GM21390 (cell line): ENCODE results near the gene IGFBP4.

ENCODE experiments used
- ATAC-seq: cut with Tn5 transposase; IDR thresholded peaks from one replicate; pipeline ENCODE4 v1.9.1; 2021; ENCODE audit not compliant: unreplicated experiment

Gene IGFBP4

GRCh38 chr17:40470932-40471828 is 27.9 kb downstream of the IGFBP4 start:
- ATAC-seq: no peak

DNA sequence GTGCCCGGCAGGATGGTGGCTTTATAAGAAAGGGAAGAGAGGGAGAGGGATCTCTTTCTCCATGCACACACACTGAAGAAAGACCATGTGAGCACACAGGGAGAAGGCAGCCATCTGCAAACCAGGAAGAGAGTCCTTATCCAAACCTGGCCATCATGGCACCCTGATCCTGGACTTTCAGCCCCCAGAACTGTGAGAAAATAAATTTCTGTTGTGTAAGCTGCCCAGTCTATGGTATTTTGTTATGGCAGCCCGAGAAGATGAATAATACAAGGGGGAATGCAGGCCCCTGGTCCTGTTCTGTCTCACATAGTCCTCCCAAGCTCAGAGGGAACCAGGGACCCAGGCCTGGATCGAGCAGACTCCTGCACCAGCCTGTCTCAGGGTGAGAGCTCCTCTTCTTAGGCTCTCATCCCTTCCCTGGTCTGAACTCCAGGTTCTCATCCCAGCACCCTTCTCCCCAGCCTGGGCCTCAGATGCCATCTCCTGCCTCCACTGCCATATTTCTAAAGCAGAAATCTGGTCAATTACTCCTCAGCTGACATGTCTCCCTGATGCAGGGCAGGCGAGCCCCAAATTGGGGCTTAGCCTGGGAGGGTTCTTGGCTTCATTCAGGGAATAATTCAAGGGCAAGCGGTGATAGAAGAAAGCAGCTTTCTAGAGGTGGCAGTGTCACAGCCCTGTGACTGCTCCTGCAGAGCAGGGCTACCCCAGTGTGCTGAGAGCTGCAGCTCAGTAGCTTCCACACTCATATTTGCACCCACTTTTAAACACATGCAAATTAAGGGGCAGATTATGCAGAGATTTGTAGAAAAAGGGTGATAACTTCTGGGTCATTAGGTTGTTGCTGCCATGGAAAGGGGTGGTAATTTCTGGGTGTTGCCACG is 28.8 kb downstream of the IGFBP4 start:
- ATAC-seq: no peak

- no peak for ATAC-seq
These were observed 29.6 kb downstream of the IGFBP4 start for GRCh38 chr17:40472733-40473452.

- ATAC-seq: no peak
These were observed 30.5 kb downstream of the IGFBP4 start for GRCh38 chr17:40473573-40474365.

DNA sequence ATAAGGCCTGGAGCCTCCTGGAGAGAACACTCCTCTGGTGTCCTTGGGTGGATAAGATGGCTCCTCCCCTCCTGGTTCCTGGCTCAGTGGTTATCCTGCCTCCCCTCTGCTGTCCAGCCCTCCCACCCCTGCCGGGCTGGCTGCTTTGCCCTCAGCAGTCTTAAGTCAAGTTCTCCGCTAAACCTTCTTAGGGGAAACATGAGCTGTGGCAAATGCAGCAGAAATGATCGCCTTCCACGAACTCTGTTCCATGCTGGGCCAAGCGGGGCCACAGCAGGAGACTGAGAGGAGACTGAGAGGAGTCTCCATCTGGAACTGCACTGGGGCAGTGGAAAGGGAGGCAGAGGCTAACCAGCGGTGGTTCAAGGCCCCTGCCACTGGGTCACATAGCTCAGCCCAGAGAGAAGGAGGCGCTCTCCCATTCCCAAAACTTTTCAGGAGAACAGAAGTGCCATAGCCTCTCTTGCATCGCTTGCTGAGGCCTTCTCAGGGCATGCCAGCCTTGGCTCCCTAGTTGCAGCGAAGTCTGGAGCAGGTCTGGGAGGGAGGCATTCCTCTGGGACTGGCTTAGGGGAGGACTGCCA is 31.3 kb downstream of the IGFBP4 start:
- ATAC-seq: no peak

DNA sequence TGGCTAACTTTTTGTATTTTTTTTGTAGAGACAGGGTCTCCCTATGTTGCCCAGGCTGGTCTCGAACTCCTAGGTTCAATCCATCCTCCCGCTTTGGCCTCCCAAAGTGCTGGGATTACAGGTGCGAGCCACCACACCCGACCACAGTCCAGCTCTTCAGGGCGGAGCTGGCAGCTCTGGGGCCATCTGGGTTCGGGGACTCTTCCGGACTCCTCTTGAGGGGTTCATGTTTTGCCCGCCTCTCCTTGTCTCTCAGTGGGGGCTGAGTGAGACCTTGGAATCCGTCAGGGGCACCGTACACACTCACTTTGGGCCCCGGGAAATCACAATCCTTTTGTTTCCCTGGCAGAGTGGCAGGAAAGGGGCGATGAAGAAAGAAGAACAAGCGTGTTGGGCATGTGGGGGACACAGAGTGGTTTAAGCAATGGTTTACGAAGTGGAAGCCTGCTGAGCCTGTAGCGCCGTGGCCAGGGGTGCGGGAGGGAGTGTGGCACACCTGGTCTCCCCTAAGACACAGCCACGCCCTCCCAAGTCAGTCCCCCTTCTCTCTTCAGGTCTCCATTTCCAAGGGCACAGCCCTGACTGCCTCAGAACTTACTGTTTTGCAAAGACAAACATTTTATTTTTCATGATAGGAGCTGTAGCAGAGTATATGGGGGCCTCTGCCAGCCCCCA is 32.1 kb downstream of the IGFBP4 start:
- ATAC-seq: no peak

DNA sequence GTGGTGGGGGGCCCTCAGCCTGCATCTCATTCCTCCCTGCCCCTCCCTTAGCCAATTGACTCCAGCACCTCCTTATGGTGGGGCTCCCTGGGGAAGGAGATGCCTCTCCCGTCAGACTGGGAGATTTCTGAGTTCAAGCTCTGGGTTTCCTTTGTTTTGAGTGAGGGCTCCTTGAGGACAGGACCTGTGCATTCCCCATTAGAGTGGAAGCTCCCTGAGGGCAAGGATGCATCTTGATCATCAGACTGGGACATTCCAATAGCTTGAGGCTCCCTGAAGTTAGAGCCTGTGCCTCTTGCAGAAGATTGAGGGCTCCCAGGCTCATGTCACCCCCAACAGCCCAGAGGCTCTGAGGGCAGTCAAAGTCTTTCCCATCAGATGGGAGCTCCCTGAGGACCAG is 34.5 kb downstream of the IGFBP4 start:
- ATAC-seq: no peak

DNA sequence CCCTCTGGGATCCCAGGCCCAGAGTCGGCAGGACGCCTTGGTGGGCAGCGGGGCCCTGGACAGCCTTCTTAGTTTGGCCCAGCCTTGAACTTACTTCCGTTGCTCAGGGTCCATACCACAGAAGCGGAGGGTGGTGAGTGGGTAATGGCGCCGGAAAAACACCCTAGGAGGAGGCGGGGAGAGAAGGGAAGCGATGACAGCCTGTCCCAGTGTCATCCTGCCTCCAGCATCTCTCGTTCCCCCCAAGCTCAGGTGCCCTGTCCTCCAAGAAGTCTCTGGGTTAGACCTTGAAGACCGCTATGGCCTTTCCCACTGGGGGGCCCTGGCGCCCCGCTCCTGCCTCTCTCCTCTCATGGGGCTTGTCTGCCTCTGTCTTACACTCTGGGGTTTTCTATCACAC is 35.2 kb downstream of the IGFBP4 start:
- no peak for ATAC-seq

DNA sequence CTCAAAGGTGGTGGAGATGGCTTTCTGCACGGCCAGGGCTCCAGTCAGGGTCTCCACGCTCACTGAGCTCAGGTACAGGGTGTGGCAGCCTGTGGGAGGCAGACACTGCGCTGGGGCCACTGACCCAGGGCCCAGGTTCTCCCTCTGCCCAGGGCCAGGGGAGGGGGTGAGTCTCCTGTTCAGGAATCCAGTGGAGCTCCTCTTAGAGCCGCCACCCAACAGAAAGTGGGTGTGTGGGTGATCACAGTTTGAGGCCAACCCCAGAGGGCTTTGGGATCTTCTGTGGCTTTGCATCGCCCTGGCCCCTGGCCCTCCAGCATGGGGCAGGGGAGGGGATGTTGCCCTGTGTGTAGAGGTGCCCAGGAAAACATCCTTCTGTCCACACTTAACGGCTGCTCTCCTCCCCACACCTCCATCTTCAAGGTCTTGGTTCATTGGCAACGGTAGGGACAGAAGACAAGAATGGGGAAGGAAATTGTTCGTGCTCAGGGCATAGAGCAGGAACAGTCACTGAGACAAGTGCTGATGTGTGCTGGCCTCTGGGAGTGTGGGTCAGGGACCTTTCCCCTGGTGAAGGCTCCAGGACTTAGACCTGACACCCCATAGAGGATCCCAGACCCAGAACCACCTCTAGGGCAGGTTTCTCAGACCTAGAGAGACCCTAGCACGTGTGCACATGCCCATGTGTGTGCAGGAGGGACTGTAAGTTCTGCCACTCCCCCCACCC is 36.7 kb downstream of the IGFBP4 start:
- no peak for ATAC-seq

DNA sequence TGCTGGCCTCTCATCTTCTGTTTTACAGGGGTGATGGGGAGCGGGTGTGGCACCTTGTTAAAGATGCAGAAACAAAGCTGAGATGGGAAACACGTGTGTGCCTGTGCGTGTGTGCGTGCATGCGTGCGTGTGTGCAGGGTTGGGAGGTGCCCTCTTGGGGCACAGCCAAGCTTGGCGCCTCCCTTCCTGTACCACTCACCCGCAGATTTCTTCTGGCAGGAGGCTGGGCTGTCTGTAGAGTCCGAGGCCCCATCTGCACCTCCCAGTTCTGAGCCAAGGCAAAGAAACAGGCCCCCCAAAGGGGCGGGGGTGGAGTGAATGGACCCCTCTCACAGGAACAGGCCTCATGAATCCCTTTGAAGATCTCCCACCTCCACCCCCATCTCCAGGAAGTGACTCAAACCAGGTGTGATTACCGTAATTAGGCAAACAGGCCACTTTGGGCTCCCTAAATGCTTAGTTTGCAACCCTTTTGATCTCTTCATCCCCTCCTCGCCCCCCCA is 37.3 kb downstream of the IGFBP4 start:
- no peak for ATAC-seq

- ATAC-seq: no peak
These were observed 37.9 kb downstream of the IGFBP4 start for GRCh38 chr17:40481106-40481505.

DNA sequence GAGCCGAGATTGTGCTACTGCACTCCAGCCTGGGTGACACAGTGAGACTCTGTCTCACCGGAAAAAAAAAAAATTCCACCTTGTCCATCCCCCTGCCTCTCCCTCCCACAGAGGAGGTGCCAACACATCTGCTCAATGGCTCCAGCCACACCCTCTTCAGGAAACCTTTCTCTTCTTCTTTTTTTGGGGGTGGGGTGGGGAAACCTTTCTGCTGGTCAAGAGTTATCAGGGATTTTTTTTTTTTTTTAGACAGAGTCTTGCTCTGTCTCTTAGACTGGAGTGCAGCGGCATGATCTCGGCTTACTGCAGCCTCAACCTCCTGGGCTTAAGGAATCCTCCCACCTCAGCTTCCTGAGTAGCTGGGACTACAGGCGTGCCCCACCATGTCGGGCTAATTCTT is 39.5 kb downstream of the IGFBP4 start:
- no peak for ATAC-seq

DNA sequence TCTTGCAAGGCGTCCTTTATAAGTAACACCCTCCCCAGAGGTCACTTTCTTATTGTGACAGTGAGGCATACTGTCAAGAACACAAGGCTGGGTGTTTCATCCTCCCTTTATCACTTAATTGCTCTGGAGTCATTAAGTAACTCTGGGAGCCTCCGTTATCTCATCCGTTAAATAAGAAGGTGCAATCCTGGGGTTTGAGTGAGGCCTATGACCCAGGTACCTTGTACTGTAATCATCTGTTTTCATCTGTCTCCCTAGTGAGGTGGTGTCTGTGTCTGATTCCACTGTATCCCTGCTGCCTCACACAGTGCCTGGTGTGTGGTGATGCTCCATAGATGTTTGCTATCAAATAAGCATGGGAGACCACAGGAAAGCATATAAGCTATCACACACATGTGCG is 40.4 kb downstream of the IGFBP4 start:
- no peak for ATAC-seq

- ATAC-seq: no peak
These were observed 41.2 kb downstream of the IGFBP4 start for GRCh38 chr17:40484285-40484972.

DNA sequence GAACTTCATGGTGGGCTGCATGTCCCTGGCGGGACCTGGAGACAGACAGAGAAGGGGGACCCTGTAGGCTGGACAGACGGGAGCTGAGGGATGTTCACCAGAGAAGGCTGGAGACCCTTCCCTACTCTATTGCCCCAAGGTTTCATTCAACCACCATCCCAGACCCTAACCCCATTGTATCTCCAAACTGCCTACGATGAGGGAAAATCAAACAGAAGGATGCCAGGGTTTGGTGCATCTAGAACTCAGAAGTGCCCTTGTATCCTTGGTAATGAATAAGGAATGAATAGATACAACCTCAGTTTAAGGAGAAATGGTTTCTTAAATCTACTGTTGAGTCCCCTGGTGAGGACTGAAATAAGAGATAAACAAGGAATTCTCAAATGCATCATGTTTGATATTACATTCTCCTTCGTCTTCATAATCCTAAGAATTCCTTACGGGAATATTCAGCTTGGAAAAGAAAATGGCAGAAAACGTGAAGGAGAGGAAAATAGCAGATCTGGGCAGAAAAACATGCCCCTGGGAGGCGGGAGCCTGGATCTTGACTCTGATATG is 41.8 kb downstream of the IGFBP4 start:
- ATAC-seq: no peak

DNA sequence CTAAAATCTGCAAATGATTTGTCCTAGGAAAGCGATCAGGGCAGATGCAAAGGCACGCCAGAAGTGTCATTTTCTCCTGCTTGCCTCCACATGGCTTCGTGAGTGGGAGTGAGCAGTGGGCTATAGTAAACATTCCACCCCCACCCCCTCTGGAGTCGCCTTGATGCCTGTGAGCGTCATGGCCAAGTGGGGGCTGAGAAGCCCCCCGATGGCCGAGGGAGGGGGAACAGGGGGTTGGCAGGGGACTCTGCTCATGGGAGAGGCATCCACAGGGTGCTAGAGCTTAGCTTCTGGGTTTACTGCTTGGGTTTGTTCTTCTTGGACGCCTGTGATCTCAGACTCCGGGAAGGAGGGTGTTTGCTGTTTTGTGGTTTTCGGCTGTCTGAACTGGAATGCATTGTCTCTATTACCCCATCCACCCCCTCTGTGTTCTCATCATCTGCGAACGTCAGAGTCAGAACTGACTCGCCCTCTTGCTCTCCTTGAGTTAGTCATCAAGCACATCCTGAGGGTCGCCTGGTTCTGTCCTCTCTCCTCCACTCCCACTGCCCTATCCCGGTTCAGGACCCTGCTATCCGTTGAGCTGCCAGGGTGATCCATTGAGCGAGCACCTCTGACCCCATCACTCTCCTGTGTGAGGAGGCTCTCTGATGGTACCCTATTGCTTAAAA is 42.7 kb downstream of the IGFBP4 start:
- ATAC-seq: no peak
